GM19463 (cell line): ENCODE data around the gene SEMA3D.

Experiments used
- ATAC-seq: cut with Tn5 transposase; IDR thresholded peaks from one replicate; pipeline ENCODE4 v1.9.1; 2021; ENCODE audit warnings: mild to moderate bottlenecking, moderate library complexity; ENCODE audit not compliant: unreplicated experiment

SEMA3D gene

GRCh38 chr7:85081392-85081791 lies 105.5 kb downstream of the SEMA3D start:
- ATAC-seq, result no peak

- no peak for ATAC-seq
Observed at GRCh38 chr7:85079434-85079833, 107.4 kb downstream of the SEMA3D start.

- no peak for ATAC-seq
Observed at GRCh38 chr7:85078181-85078580, 108.7 kb downstream of the SEMA3D start.

- no peak for ATAC-seq
Observed at GRCh38 chr7:85075864-85076263, 111.0 kb downstream of the SEMA3D start.

GRCh38 chr7:85074992-85075391 lies 111.9 kb downstream of the SEMA3D start:
- ATAC-seq, result no peak

GRCh38 chr7:85074016-85074415 lies 112.8 kb downstream of the SEMA3D start:
- ATAC-seq, result no peak

- ATAC-seq, result no peak
Observed at GRCh38 chr7:85070967-85071628, 115.8 kb downstream of the SEMA3D start.

- no peak for ATAC-seq
Observed at GRCh38 chr7:85068799-85069198, 118.1 kb downstream of the SEMA3D start.

- ATAC-seq, result no peak
Observed at GRCh38 chr7:85067371-85067770, 119.5 kb downstream of the SEMA3D start.

GRCh38 chr7:85065888-85066485 lies 120.9 kb downstream of the SEMA3D start:
- ATAC-seq, result no peak

GRCh38 chr7:85065306-85065705 lies 121.5 kb downstream of the SEMA3D start:
- ATAC-seq, result no peak

- no peak for ATAC-seq
Observed at GRCh38 chr7:85062651-85063050, 124.2 kb downstream of the SEMA3D start.

- no peak for ATAC-seq
Observed at GRCh38 chr7:85061456-85061855, 125.4 kb downstream of the SEMA3D start.

GRCh38 chr7:85060696-85061095 lies 126.2 kb downstream of the SEMA3D start:
- ATAC-seq, result no peak

GRCh38 chr7:85055906-85056305 lies 130.9 kb downstream of the SEMA3D start:
- no peak for ATAC-seq

GRCh38 chr7:85055196-85055595 lies 131.7 kb downstream of the SEMA3D start:
- ATAC-seq, result no peak

GRCh38 chr7:85054306-85054705 lies 132.6 kb downstream of the SEMA3D start:
- ATAC-seq, result no peak

GRCh38 chr7:85052894-85053293 lies 134.0 kb downstream of the SEMA3D start:
- no peak for ATAC-seq

GRCh38 chr7:85052056-85052737 lies 134.7 kb downstream of the SEMA3D start:
- ATAC-seq, result no peak

GRCh38 chr7:85046534-85046933 lies 140.3 kb downstream of the SEMA3D start:
- ATAC-seq, result no peak

- peak; percentile 40 for ATAC-seq
Observed at GRCh38 chr7:85041605-85042216, 145.1 kb downstream of the SEMA3D start.
